Neuron (in vitro differentiated cells): Measurements from ENCODE around the gene CD160.
"Not testable (repeated sequence)": the region's sequence is repeated elsewhere in the genome, so short reads cannot be mapped to it uniquely, and the experiment has no call there.

Experiments
- H2AFZ ChIP-seq: one replicate; pipeline ENCODE4 v1.6.1; 2013; ENCODE audit warnings: low read depth, mild to moderate bottlenecking, inconsistent platforms, low read length, moderate library complexity
- H3K27me3 ChIP-seq: one replicate; pipeline ENCODE4 v1.6.1; 2013; ENCODE audit warnings: low read length; ENCODE audit not compliant: insufficient read depth
- H3K36me3 ChIP-seq: one replicate; pipeline ENCODE4 v1.6.1; 2013; ENCODE audit warnings: low read length; ENCODE audit not compliant: insufficient read depth
- H3K4me1 ChIP-seq: one replicate; pipeline ENCODE4 v1.6.1; 2013; ENCODE audit warnings: low read length; ENCODE audit not compliant: insufficient read depth
- H3K4me3 ChIP-seq: 2 replicates; pipeline ENCODE4 v1.5.1; 2013; ENCODE audit warnings: mild to moderate bottlenecking, low read length, moderate library complexity
- H3K9me3 ChIP-seq: one replicate; pipeline ENCODE4 v1.6.1; 2013; ENCODE audit warnings: low read length

The CD160 gene

GRCh38 chr1:145718465-145718864 lies 834 bp upstream of the CD160 start:
- not testable (repeated sequence) for H3K9me3 ChIP-seq, H3K36me3 ChIP-seq
- peaks cover 14% of the 10 kb centered on the region for H3K4me1 ChIP-seq

GRCh38 chr1:145720556-145720877 lies 1.2 kb downstream of the CD160 start:
- Histone ChIP-seq H3K27me3 (no peaks in the 10 kb centered on the region), H3K4me3 (no peak overlapping the region), H3K36me3 (no peaks in the 10 kb centered on the region), H3K4me1 (peaks cover 14% of the 10 kb centered on the region), H3K9me3 (no peaks in the 10 kb centered on the region), H2AFZ (no peak overlapping the region)

More at GRCh38 chr1:145718465-145718864, 834 bp upstream of the CD160 start:
- H2AFZ ChIP-seq, H3K27me3 ChIP-seq, H3K4me3 ChIP-seq: not testable (repeated sequence)

GRCh38 chr1:145720878-145721671 lies 1.8 kb downstream of the CD160 start:
- Histone ChIP-seq H3K4me1 (peaks cover 14% of the 10 kb centered on the region), H3K9me3 (no peaks in the 10 kb centered on the region), H3K36me3 (no peaks in the 10 kb centered on the region), H3K27me3 (no peaks in the 10 kb centered on the region), H2AFZ (no peak overlapping the region), H3K4me3 (no peak overlapping the region)

GRCh38 chr1:145726193-145726592 lies 6.9 kb downstream of the CD160 start:
- not testable (repeated sequence) for H3K4me1 ChIP-seq, H3K4me3 ChIP-seq, H3K27me3 ChIP-seq

DNA sequence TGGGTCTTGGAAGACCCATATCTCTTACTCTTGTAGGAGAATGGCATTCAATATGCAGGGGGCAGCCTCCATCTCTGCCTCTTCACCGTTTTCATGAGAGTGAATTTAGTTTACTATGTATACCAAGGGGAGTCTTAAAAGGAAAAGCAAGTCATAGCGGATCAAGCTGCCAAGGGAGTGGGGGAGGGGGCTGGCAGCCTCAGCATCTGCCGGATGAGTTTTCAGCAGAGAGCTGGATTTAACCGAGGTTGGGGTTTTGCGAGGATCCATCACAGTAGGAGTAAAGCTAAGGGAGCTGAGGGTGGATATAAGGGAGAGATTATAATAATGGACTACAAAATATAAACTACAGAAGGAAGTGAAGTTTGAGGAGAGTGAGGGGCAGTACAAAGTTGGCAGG lies 9.9 kb downstream of the CD160 start:
- Histone ChIP-seq H3K4me3 (no peak overlapping the region), H3K4me1 (no peaks in the 10 kb centered on the region), H3K27me3 (no peaks in the 10 kb centered on the region), H3K36me3 (no peaks in the 10 kb centered on the region), H3K9me3 (no peaks in the 10 kb centered on the region), H2AFZ (no peak overlapping the region)

More at GRCh38 chr1:145726193-145726592, 6.9 kb downstream of the CD160 start:
- not testable (repeated sequence) for H2AFZ ChIP-seq, H3K9me3 ChIP-seq, H3K36me3 ChIP-seq

DNA sequence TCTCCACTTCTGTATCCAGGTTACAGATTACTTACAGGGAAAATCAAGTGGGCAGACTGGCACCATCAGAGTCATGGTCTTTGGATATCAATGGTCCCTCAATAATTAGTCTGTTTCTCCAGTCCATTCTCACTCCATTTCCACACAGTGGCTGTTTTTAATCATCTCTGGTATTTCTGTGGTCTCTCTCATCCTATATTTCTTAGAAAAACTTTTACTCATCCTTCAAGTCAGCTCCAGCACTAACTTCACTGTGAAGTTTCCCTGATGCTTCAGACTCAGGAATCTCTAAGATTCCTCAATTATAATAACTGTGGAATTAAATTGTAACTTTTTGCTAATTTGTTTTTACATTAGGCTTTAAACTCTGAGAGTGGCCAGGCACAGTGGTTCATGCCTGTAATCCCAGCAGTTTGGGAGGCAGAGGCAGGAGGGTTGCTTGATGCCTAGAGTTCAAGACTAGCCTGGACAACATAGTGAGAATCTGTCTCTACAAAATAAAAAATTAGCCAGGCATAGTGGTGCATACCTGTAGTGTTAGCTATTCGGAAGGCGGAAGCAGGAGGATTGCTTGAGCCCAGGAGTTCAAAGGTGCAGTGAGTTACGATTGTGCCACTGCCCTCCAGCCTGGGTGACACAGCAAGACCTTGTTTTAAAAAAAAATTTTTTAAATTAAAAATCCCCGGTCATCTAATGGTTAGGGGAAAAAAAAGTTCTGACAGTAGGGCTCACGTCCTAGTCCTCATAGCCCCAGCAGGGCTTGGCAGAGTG lies 10.6 kb downstream of the CD160 start:
- Histone ChIP-seq H3K4me3 (no peak overlapping the region), H3K36me3 (no peaks in the 10 kb centered on the region), H3K4me1 (no peaks in the 10 kb centered on the region), H3K9me3 (no peaks in the 10 kb centered on the region), H3K27me3 (no peaks in the 10 kb centered on the region), H2AFZ (no peak overlapping the region)

GRCh38 chr1:145730467-145730866 lies 11.2 kb downstream of the CD160 start:
- H3K9me3 ChIP-seq, result no peaks in the 10 kb centered on the region
- H3K4me1 ChIP-seq, result no peaks in the 10 kb centered on the region
- H3K36me3 ChIP-seq, result no peaks in the 10 kb centered on the region

GRCh38 chr1:145730900-145731299 lies 11.6 kb downstream of the CD160 start:
- H2AFZ ChIP-seq, result no peak overlapping the region
- H3K9me3 ChIP-seq, result no peaks in the 10 kb centered on the region
- no peaks in the 10 kb centered on the region for H3K36me3 ChIP-seq
- H3K4me1 ChIP-seq, result no peaks in the 10 kb centered on the region
- H3K27me3 ChIP-seq, result no peaks in the 10 kb centered on the region
- no peak overlapping the region for H3K4me3 ChIP-seq

More at GRCh38 chr1:145730467-145730866, 11.2 kb downstream of the CD160 start:
- Histone ChIP-seq H3K27me3 (no peaks in the 10 kb centered on the region), H3K4me3 (no peak overlapping the region), H2AFZ (no peak overlapping the region)

DNA sequence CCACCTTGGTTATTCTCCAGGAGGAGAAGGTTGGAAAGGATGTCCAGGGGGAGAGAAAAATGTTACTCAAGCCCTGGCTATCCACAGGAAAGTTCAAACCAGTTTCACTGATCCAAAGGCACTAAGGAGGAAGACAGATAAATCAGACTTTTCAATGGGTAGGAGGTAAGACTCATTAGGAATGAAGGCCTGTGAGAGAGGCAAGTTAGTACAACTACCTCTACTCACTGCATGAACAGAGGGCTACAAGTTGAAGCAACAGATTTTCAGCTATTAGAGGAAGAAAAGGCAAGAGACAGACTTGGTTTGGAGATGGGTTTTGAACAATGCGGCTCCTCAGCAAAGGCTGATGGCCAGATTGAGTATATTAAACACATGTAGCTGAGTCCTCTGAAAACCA lies 16.9 kb downstream of the CD160 start:
- Histone ChIP-seq H2AFZ (no peak overlapping the region), H3K4me1 (no peaks in the 10 kb centered on the region), H3K27me3 (no peaks in the 10 kb centered on the region), H3K36me3 (peaks cover 2% of the 10 kb centered on the region), H3K9me3 (no peaks in the 10 kb centered on the region), H3K4me3 (no peak overlapping the region)

DNA sequence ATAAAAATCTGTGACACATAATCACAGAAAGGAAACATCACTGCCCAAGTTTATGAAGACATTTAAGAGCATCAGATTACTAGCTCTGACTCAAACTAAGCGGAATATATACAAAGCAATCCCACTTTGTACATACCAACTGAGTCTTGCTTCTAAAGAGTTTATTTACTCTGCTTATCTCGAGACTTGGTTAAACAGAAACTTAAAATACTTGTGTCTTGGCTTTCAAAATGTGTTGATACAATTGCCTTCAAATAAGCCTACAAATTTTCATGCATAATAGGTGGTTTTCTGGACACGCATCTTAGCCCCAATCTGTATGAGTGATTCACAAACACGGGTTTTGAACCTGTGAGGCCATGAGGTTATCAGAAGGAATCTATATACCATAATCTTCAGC lies 21.0 kb downstream of the CD160 start:
- Histone ChIP-seq H3K9me3 (peaks cover 3% of the 10 kb centered on the region), H2AFZ (no peak overlapping the region), H3K4me1 (no peaks in the 10 kb centered on the region), H3K4me3 (no peak overlapping the region), H3K27me3 (no peaks in the 10 kb centered on the region), H3K36me3 (peaks cover 35% of the 10 kb centered on the region)

DNA sequence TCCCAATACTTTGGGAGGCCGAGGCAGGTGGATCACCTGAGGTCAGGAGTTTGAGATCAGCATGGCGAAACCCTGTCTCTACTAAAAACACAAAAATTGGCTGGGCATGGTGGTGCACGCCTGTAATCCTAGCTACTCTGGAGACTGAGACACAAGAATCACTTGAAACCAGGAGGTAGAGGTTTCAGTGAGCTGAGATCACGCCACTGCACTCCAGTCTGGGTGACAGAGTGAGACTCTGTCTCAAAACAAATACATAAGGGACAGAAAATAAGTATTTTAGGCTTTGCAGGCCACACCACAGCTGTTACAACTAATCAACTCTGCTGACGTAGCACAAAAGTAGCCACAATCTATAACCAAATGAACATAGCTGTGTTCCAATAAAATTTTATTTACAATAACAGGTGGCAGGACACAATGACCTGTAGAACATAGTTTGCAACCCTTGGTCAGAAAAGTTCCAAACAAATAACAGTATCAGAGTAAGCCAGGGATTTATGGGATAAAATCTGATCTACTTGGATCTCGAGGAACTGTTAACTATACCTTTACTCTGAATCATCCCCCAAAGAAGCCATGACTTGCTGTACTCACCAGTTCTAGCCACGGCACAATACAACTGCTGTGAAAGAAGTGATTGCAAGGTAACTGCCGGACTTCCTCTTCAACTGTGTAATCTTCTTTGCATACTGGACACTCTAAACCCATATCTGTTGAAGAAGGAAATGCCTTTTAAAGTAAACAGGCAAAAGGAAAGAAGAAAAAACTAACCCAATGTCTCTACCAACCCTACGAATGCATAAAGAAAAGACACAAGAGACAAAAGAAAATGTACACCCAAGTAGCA lies 28.3 kb downstream of the CD160 start:
- Histone ChIP-seq H3K4me3 (no peak overlapping the region), H3K27me3 (no peaks in the 10 kb centered on the region), H3K36me3 (peaks cover 74% of the 10 kb centered on the region), H3K9me3 (peaks cover 3% of the 10 kb centered on the region), H2AFZ (no peak overlapping the region), H3K4me1 (no peaks in the 10 kb centered on the region)

- Histone ChIP-seq H3K9me3 (no peaks in the 10 kb centered on the region), H3K4me3 (no peak overlapping the region), H2AFZ (no peak overlapping the region), H3K4me1 (no peaks in the 10 kb centered on the region), H3K27me3 (no peaks in the 10 kb centered on the region), H3K36me3 (peaks cover 58% of the 10 kb centered on the region)
Observed at GRCh38 chr1:145750426-145750825, 31.1 kb downstream of the CD160 start.

- H3K9me3 ChIP-seq, result no peaks in the 10 kb centered on the region
- H3K4me3 ChIP-seq, result no peak overlapping the region
- H3K4me1 ChIP-seq, result no peaks in the 10 kb centered on the region
- peaks cover 55% of the 10 kb centered on the region for H3K36me3 ChIP-seq
- no peaks in the 10 kb centered on the region for H3K27me3 ChIP-seq
- no peak overlapping the region for H2AFZ ChIP-seq
Observed at GRCh38 chr1:145751491-145752037, 32.3 kb downstream of the CD160 start.
